GM21825 (cell line): ENCODE data around the gene PCBP3.
"Not testable (repeated sequence)": the region's sequence is repeated elsewhere in the genome, so short reads cannot be mapped to it uniquely, and the experiment has no call there.

ENCODE experiments used
- ATAC-seq: cut with Tn5 transposase; IDR thresholded peaks from one replicate; pipeline ENCODE4 v1.9.1; 2021; ENCODE audit warnings: mild to moderate bottlenecking, moderate library complexity; ENCODE audit not compliant: unreplicated experiment

PCBP3 gene

DNA sequence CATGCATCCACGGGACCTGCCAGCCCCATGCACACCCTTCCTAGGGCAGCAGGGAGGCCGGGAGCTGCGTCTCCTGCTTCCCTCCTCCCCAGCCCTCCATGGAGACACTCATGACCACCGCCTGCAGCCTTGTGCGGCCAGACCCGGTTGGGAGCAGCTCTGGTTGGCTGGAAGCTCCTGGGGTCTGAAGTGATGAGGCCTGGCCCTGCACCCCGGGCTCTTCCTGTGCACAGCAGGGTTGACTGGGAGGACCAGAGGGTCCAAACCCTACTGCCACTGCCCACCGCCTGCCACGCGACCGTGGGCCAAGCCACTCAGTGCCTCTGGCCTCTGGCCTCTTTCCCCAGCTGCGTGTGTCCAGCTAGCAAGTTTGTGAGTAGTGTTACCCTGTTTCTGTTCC lies 226.9 kb downstream of the PCBP3 start:
- ATAC-seq: no peak

- no peak for ATAC-seq
Observed at GRCh38 chr21:45870851-45871615, 227.5 kb downstream of the PCBP3 start.

- no peak for ATAC-seq
Observed at GRCh38 chr21:45871616-45872236, 228.2 kb downstream of the PCBP3 start.

- ATAC-seq: no peak
Observed at GRCh38 chr21:45872471-45872870, 228.9 kb downstream of the PCBP3 start.

DNA sequence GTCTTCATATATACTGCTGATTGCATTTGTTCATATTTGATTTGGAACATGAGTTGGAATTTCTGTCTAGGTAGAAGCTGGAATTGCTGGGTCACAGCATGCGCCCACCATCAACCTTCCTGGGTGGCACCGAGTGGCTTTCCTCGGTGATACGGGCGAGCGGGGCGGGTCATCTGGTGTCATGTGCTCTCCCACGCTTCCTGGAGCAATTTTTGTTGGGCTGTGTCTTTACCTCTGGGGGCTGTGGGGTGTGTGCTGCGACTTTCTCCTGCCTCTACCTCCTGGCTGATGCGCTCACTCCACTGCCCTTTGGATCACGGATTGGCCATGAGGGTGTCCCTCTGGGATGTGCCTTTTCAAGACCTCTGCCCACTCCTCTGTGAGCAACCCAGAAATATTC lies 229.4 kb downstream of the PCBP3 start:
- no peak for ATAC-seq

GRCh38 chr21:45873418-45873817 lies 229.9 kb downstream of the PCBP3 start:
- no peak for ATAC-seq

DNA sequence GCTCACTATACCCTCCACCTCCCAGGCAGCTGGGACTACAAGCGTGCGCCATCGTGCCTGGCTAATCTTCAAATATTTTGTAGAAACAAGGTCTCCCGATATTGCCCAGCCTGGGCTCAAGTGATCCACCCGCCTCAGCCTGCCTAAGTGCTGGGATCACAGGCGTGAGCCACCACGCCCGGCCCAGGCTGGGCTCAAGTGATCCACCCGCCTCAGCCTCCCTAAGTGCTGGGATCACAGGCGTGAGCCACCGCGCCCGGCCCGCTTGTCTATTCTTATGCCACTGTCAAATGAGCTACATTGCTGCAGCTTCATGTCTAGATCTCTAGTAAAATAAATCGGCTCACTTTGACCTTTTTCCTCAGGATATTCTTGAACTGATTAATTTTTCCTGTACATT lies 230.3 kb downstream of the PCBP3 start:
- no peak for ATAC-seq

- ATAC-seq: no peak
Observed at GRCh38 chr21:45874716-45875415, 231.3 kb downstream of the PCBP3 start.

DNA sequence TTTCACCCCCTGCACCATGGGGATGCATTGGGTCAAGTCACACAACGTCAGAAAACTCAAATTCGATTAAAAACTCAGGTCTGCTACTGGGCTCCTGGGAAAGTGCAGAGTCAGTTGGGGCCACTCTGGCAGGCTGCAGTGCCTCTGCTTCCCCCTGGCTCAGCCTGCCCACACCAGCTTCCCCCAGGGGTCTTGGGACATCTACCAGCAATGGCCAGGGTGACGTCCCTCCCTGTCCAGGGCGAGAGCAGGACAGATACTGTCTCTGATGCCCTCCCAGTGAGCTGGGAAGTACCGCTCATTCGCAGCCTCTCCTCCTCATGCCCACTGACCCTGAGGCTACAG lies 231.9 kb downstream of the PCBP3 start:
- no peak for ATAC-seq

- no peak for ATAC-seq
Observed at GRCh38 chr21:45875881-45876280, 232.4 kb downstream of the PCBP3 start.

- no peak for ATAC-seq
Observed at GRCh38 chr21:45876381-45877170, 233.1 kb downstream of the PCBP3 start.

GRCh38 chr21:45877171-45877438 lies 233.6 kb downstream of the PCBP3 start:
- ATAC-seq: no peak

GRCh38 chr21:45877821-45878469 lies 234.4 kb downstream of the PCBP3 start:
- ATAC-seq: no peak

DNA sequence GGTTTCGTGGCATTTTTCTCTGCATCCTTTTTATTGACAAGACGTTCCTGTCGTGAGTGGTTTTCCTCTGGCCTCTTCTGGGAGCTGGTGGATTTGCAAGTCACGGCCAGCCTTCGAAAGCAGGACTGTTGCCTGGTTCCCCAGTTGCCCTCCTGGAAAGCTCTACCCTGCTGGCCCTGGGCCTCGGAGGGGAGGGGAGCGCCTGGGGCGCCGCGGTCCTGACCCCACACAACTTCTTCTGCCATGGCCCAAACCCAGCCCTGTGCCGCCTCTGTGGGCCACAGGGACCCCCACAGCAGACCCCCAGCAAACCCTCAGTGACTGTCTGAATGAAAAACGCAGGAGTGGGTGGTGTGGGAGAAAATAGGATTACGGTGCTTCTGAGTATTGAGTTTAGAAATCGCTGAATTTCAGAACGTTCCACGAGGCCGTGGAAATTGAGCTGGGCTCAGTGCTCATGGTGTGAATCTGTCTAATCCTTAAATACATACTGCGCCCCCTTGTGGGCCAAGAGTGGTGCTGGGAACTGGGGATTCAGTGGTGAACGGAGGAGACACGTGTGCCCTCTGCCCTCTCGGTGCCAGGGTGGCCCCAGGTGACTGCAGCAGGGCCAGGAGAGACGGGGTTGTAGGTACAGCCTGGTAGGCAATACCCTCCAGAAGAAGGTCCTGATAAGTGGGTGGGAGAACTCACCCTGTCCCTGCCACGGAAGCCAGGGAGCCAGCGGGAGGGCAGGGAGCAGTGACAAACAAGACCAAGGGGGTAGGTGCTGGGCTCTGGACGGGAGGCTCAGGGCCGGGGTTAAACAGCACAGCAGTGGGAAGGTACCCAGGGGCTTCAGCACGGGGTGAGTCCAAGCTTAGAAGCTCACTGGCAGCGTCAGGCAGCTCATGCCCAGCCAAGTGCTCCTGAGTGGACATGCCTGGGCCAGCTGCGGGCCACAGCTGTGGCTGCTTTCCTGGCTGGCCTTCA lies 236.9 kb downstream of the PCBP3 start:
- ATAC-seq: no peak

- ATAC-seq: no peak
Observed at GRCh38 chr21:45882645-45883044, 239.1 kb downstream of the PCBP3 start.

GRCh38 chr21:45883090-45883489 lies 239.6 kb downstream of the PCBP3 start:
- ATAC-seq: no peak

DNA sequence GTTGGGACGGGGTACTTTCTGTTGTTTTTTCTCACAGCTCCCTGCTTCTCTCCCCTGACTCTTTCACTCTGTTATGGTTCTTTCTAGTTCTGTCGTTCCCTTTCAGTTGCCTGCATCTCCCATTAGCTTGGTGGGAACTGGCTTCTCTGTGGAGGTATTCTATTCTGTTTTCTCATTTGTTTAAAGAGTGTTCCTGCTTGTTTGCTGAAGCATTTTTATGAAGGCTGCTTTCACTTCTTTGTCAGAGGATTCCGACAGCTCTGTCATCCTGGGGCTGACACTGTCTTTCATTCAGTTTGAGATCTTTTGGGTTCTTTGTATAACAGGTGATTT lies 242.0 kb downstream of the PCBP3 start:
- no peak for ATAC-seq

DNA sequence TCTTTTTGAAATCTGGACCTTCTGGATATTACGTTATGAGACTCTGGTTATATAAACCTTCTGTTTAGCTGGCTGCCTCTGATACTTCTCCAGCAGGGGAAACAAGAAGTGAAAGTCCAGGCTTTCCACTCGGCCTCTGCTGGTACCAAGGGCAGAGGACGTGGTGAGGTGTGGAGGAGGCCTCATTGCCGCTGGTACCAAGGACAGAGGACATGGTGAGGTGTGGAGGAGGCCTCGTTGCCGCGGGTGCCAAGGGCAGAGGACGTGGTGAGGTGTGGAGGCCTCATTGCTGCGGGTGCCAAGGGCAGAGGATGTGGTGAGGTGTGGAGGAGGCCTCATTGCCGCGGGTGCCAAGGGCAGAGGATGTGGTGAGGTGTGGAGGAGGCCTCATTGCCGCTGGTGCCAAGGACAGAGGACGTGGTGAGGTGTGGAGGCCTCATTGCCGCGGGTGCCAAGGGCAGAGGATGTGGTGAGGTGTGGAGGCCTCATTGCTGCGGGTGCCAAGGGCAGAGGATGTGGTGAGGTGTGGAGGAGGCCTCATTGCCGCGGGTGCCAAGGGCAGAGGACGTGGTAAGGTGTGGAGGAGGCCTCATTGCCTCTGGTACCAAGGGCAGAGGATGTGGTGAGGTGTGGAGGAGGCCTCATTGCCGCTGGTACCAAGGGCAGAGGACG lies 242.5 kb downstream of the PCBP3 start:
- not testable (repeated sequence) for ATAC-seq

DNA sequence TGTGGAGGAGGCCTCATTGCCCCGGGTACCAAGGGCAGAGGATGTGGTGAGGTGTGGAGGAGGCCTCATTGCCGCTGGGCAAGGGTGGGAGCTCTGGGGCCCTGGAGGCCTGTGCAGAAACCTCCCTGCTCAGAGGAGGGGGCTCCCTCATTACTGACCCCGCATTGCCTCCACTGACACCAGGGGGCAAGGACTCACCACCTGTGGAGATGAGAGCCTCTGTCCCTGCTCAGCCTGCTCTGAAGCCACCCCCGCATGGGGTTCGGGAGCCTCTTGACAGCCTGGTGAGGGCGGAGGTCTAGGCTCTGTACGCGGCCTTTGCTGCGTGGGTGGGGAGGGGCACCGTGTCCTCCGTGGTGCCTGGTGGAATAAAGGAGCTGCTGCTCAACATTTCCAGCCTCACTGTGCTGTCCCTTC lies 243.1 kb downstream of the PCBP3 start:
- ATAC-seq: no peak
